SIG-M5 treated with dmso at 0.1 percent for 504 hours (cell line): ENCODE results near the gene ITPRID1.
"Not testable (repeated sequence)": the region's sequence is repeated elsewhere in the genome, so short reads cannot be mapped to it uniquely, and the experiment has no call there.

Experiments
- DNase-seq: peaks from one replicate; lab custom pipeline; 2025; ENCODE audit not compliant: unreplicated experiment; lab: John Stamatoyannopoulos, UW

The ITPRID1 gene

DNA sequence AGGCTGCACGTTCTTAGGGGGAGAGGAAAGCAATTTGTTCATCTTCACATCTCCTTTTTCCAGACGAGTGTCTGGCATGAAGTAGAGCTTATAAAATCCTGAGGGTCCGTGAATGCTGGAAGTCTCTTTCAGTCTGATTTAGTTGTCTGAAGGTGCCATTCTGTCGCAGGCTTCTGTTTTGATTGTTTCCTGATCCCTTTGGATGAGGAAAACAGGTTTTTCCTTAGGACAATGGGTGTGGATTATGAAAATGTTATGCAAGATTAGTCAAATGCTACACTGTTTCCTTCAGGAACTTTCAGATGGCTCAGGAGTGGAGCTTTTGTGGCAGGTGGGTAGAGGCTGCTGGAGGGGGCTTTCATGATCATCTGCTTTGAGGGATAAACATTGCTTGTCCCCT is at the start of gene ITPRID1:
Gene ITPRID1 (plus strand): TSS at position 301 of the 400 bp plus-strand sequence. CDS start 38,935 bp downstream, outside the sequence.
- no peak for DNase-seq

DNA sequence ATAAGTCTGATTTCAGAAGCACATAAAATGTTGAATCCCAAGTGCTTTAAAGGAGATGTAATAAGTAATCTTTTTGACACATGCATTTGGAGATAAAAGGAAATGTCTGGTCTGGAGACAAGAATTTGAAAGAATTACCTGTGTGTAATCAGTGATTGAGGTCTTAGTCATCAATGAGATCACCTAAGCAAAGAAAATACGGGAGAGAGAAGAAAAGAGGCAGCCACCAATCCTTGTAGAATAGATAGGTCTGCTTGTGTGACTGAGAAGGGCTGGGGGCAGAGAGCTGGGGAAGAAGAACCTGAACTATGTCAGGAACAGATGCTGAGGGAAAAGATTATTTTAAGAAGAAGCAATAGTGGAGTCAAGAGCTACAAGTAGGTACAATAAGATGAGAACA is 49.3 kb upstream of the ITPRID1 start:
- no peak for DNase-seq

DNA sequence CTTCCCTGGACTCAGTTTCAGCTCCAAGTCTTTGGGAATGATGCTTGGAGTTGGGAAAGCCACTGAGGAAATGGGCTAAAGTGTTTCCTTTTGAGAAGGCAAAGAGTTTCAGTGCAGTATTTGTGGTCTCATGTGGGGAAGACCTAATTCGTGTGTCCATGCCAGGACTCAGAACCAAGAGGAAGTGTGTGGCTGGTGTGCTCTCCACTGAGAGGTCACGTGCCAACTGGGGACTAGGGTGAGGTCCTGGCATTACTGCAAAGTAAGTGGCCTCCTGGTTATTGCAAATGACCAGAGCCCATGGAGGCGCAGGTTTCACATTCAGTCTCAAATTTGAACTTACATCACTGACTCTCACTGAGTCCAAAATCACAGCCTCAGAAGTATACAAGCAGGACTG is 48.6 kb upstream of the ITPRID1 start:
- DNase-seq: no peak

DNA sequence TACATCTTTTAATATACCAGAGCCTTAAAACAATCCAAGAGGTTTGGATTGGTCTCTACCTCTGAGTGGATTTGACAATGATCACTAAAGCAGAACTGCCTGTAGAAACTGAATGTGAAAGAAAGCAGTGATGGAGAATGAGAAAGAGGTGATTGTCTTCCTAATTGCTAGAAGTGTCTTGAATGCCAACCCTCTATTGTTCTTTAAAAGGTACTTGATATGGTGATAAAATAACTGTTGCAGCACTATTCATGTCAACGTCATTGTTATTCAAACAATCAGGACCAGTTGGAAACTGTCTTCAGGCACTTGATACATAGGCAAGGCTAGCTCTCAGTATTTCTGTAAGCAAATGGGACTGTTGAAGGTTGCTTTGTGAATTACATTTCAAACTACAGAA is 47.9 kb upstream of the ITPRID1 start:
- DNase-seq: no peak

DNA sequence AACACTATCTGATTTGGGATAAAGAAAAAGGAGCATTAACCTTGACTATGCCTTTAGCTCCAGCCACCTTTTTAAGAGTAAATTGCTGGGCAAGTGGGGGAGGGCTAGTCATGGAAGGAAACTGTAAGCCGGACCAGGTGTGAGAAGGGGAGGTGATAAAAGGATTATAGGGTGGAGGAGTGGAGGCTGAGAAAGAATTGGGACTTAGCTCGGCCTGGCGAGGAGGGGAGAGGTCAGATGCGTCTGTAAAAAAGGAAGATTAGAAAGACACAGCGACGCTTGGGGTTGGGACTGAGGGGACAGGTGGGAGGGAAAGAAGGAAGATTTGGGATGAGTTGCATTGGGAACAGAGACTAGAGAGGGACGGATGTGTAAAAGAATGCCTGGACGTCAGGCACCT is 43.0 kb upstream of the ITPRID1 start:
- not testable (repeated sequence) for DNase-seq

DNA sequence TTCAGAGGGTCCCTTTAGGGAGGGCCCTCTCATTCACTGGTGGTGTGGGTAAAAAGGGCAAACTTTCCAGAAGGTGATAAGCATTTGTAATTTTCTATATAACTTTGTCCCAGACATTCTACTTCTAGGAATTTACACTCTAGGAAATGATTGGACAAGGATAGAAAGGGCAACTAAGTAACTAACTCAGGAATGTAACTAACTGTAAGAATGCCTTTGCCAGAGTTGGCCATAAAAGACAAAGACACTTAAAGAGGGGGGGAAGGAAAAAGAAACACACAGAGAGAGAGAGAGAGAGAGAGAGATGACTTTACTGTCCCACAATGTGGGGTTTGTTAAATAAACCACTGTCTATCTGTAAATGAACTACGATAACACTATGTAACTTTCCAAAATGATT is 38.5 kb upstream of the ITPRID1 start:
- DNase-seq: no peak

DNA sequence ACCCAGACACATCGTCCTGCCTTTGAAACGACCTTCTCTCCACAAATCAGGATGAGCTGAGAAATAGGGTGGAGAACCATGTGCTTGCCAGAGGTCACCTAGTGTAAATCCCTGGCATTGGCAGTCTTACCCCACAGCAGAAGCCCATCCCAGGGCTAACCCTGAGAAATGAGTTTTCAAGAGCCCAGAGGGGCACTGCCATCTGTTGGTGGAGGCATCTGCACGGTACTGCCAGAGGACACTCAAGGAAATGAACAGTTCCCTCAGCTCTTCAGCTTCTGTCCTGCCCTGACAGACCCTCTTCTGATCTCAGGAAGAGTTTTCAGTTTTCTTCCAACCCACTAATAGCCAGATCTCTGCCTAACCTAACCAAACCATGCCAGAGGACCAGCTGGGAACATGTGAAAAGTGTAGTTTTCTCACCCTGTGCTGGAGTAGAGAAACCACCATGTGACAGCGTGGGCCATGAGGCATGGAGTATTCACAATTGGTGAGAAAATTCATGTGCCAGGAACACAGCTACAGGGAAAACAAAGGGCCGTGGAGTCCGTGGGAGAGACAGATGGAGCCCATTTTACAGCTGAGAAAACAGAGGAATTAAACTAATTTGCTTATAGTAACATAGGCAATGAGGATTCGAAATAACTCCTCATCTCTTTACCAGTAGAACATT is 37.7 kb upstream of the ITPRID1 start:
- DNase-seq: no peak

DNA sequence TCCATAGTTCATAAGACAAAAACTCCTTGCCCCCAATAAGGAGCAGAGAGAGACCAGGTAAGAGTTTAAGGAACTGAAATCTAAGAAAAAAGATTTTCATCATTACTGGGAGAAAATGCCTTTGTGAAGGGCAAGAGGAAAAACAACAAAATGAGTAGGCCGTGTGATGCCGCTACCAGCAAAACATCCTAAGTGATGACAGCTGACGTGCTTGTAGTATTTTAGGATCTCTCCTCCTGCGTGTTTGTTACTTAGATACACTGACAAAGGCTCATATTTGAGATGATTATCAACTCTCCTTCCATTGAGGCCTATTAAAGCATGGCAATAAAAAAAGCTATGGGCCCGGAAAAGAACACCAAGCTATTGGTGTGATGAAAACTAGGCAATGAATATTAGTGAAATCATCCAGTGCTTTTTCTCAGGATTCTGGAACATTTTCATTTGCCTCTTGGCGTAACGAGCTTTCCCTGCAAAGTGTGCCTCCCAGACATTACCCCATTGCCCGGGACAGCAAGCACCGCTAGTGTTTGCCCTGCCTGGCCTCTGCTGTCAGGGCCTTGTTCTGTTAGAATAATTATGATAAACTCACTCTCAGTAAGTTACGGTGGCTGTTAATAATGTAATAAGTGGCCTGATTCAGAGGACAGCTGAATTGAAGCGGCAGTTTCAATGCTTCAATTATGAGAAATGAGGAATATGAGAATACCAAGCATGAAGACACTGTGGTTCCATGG is 36.8 kb upstream of the ITPRID1 start:
- DNase-seq: no peak

DNA sequence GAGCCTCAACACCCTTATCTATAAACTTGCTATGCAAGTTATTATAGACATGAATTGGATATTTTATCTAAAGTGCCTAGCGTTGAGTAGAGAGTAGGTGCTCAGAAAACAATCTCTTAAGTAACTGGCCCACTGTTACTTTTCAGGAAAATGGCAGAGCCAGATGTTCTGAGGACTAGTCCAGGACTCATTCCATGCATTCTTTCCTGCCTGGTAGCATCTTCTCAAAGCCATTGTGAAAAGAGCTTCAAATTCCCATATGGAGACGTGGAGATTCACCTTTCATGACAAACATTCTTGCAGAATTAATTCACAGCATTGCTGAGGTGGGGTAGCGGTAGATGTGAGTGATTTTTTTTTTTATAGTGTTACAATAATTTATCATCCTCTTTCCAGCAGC is 35.9 kb upstream of the ITPRID1 start:
- DNase-seq: no peak

DNA sequence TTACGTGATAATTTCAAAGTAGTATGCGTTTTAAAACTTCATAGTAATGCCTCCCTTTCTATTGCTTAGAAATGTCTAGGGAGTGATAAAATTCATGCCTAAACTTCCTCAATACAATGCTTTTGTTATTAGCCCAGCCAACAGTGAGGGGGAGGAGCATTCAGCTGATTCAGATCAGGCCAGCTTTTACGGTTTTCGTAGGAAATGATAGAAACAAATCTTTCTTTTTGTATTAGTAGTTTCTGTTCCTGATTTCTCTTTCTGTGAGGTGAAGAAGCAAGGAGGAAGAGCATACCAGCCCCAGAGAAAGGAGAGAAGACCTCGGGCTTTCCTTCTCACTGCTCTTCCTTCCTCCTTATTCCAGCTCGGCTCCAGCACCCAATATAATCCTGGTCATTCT is 35.2 kb upstream of the ITPRID1 start:
- peak; percentile 37 for DNase-seq

DNA sequence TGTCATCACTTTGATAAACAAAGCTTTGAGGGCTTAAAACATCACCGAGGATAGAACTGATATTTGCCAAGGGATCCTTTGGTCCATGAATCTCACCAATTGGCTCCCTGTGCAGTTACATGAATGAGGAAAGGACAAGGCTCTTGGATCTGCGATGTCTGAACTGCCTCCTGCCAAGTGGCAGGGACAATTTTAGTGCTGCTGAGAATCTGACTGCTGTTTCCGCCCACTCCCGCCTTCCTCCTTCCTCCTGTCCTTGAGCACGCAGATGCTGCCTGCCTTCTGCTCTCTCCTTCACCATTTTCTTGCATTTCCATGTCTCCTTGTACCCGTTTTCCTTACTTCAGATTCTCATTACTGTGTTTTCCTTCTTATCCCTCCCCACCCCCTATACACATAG is 26.8 kb upstream of the ITPRID1 start:
- DNase-seq: no peak

DNA sequence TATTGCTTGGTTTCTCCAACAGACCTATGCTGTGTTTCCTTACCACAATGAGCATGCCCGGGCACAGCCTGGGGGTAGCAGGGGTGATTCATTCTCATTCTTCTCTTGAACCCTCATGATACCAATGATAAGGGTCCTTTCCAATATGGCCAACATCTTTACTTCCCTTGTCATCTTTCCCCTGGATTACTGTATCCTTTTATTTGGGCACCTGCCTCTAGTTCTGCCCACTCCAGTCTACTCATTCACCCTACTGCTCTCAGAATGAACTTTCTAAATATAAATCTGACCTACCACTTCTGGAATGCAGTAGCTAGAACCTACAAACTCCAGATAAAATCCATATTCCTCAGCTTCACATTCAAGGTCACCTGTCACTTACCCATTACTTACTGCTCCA is 26.4 kb upstream of the ITPRID1 start:
- no peak for DNase-seq

DNA sequence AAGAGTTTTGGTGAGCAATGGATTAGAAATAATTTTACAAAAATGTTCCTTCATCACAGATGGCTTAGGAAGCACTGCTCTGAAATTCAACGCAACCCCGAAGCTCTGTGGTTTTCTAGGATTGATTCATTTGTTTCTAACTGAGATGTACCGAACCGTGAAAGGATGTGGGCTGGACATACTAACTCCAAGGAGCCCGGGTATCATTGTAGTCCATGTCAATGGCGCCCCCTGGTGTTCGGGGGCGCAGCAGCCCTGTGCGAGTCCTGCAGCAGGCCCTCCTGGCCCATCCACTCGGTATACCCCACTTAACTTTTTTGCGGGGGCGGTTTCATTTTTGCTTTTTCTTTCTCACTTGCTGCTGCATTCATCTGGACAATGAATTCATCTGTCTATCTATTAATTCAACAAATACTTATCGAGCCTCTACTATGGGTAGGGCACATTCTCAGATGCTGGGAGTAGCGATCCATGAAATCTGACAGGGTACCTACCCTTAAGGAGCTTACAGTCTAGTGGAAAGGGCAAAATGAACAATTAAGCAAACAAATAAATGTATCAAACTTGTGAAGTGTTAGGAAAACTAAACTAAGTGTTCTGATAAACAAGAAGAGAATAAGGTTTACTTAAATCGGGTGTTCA is 25.2 kb upstream of the ITPRID1 start:
- peak; percentile 10 for DNase-seq

DNA sequence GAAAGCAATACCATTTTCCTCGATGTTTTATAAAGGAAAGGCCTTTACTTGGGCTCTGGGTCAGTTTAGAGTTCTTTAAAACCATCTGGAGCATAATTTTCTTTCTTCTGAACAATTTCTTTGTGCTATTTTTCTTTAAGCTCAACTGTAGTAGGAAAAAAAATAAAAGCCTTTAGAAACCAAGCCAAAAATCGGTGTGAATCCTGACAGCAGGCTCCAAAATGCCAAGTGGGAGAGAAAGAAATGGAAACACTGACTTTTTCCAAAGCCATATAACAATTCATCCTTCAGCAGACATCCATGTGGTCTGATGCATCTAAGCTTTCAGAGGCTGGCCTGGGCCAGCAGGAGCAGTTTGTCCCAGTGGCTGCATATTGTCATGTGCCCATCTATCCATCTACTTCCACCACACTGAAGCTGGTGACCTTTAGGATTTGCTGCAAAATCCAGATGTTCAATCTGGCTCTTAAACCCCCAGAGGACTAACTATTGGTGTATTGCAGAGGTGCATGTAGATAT is 23.0 kb upstream of the ITPRID1 start:
- DNase-seq: no peak

DNA sequence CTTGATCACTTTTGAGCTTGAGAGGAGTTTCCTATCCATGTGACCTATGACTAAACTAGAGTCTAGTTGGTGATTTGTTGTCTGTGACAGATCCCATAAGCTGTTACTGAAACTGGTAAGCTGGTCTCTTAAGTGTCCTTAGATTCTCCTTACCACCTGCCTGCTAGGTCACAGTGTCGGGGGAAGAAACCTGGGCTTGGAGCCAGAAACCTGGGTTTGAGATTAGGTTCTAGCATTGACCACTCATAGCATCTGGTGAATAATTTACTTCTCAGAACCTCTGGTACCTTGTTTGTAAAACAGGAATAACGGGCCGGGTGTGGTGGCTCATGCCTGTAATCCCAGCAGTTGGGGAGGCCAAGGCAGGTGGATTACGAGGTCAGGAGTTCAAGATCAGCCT is 21.8 kb upstream of the ITPRID1 start:
- no peak for DNase-seq

DNA sequence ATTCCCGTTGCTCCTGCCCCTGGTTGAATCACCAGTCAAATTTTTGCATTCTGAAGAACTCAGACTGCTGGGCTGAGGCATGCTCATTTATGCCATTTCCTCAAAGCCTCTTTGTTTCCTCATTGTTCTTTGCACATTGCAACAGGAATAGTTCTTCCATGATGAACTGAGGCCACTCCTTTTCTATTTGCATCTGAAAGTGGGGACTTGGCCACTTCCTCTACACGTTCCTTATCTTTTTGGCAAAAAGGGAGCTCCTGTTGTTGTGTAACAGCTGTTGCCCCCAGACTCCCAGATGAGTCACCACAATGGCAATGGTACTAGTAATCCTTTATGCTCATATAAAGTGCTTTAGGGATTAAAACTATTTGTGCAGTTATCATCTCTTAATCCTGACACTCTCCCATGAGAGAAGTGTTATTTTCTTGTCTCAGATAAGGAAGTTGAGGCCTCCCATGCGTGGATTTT is 20.1 kb upstream of the ITPRID1 start:
- peak; percentile 65 for DNase-seq

DNA sequence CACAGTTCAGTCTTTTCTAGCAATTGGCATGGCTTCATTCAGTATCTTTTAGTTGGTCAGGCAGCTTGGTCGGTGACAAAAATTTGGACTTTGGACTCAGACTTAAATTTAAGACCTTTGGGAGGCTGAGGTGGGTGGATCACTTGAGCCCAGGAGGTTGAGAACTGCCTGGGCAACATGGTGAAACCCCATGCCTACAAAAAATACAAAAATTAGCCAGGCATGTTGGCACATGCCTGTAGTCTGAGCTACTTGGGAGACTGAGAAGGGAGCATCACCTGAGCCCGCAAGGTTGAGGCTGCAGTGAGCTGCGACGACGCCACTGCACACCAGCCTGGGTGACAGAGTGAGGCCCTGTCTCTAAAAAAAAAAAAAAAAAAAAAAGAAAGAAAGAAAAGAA is 19.5 kb upstream of the ITPRID1 start:
- DNase-seq: no peak

DNA sequence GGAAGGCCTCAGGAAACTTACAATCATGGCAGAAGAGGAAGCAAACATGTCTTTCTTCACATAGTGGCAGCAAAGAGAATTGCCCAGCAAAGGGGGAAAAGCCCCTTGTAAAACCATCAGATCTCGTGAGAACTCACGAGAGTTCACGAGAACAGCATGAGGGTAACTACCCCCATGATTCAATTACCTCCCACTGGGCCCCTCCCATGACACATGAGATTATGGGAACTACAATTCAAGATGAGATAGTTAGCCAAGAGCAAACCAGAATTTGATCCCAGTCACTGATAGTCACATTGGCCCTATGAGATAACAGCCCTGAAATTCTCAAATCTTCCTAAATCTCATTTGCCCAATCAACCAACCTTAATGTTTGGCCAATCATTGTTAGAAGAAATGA is 18.2 kb upstream of the ITPRID1 start:
- DNase-seq: no peak

DNA sequence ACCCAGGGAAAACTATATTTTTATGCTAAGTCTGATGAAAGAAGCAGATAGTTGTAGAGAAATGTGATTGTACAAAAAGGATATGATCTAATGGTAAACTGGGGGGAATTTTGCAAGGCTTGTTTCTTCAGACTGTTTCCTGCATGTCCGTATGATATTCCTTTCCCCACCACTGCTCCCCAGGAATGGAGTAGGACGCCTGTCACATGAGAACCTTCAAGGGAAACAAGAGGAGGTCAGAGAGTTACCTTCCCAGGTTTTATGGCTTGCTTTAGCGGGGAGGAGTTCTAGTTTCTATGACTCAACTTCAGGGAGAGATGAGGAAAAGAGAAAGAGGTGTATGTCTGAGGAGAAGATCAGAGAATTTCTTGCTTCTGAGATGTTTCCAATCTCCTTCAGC is 16.4 kb upstream of the ITPRID1 start:
- no peak for DNase-seq

DNA sequence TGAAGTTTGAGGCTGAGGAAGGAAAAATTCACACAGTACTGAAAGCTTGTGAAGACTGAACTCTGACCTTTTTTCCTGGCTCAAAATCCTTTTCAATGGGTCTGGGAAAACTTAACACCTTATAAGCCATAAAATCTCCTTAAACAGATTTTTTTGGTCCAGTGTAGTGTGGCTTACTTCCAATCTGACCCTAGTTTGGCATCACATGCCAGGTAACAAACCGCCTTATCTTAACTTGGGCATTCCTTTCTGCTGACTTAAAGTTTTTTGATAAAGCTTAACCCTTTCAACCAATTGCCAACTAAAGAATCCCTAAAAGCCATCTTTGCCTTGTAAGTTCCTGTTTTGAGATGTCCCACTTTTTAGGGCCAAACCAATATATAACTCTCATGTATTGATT is 13.2 kb upstream of the ITPRID1 start:
- no peak for DNase-seq

DNA sequence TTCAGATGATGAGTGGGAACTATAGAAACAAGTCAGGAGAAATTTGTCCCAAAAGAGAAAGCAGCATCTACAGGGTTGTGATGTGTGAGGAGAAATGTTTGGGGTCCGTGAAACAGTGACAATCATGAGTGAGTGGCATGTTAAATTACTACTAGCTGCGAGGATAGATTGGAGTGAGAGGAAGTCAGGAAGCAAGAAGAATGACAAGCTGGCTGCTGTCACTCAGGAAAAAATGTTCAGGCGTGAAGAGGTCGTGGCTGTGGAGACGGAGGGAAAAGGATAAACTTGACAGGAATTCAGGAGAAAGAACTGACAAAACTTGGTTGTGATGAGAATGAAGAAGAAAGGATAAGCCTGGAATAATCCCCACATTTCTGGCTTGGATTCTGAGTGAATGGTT is 5.1 kb upstream of the ITPRID1 start:
- DNase-seq: no peak

DNA sequence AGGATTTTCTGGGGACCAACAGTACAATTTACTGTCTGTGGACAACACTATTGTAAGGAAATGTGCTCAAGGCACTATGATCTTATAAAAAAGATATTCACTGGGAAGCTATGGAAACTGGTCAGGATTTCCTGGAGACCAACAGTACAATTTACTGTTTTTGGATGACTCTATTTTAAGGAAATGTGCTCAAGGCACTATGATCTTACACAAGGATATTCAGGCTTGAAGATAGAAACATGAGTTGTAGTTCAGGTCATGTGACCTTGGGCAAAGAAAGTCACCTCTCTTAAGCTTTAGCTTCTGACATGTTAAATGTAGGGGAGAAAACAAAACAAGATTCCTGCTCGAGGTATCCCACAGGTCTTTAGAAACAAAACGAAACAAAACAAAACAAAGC is 1.7 kb upstream of the ITPRID1 start:
- no peak for DNase-seq
